GM12874 (cell line): ENCODE data around the gene ASCC3.

Experiments
- TF ChIP-seq, protein P1 (sequence below): IDR thresholded peaks from 2 replicates; pipeline ENCODE4 v1.5.1; 2011; ENCODE audit warnings: low read depth, mild to moderate bottlenecking, control low read depth, low read length, moderate library complexity; ENCODE audit not compliant: insufficient read depth

ASCC3 gene

DNA sequence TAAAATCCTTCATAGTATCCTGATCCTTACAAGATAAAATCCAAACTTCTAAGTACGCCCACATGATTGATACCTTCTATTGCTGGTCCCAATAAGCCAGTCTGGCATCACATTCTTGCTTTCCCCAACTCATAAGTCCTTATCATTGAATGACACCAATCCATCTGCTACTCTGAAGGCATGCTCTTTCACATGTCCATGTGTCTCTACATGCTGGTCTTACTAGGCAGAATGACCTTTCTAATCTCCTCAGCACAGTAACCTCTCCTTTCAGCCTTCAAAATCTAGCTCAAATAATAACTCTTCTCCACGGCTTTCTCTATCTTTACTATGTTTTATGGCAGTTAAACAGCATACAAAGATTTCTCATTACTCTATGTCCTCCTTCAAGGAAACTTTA, 71.1 kb downstream of the ASCC3 start:
- TF ChIP-seq, protein P1, sequence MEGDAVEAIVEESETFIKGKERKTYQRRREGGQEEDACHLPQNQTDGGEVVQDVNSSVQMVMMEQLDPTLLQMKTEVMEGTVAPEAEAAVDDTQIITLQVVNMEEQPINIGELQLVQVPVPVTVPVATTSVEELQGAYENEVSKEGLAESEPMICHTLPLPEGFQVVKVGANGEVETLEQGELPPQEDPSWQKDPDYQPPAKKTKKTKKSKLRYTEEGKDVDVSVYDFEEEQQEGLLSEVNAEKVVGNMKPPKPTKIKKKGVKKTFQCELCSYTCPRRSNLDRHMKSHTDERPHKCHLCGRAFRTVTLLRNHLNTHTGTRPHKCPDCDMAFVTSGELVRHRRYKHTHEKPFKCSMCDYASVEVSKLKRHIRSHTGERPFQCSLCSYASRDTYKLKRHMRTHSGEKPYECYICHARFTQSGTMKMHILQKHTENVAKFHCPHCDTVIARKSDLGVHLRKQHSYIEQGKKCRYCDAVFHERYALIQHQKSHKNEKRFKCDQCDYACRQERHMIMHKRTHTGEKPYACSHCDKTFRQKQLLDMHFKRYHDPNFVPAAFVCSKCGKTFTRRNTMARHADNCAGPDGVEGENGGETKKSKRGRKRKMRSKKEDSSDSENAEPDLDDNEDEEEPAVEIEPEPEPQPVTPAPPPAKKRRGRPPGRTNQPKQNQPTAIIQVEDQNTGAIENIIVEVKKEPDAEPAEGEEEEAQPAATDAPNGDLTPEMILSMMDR, result no peak

DNA sequence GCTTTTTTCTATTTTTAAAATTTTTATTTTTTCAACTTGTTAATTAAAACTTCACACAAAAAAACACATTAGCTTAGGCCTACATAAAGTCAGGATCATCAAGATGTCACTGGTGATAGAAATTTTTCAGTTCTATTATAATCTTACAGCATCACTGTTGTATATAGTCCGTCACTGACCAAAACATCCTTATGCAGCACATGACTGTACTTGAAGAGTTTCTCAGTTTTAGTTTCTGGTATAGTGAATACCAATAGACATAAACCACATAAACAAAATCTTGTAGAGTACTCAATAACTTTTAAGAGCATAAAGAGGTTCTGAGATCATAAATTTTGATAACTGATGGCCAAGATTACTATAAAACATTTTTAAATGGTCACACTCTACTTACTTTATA, 71.8 kb downstream of the ASCC3 start:
- TF ChIP-seq, protein P1, result no peak

DNA sequence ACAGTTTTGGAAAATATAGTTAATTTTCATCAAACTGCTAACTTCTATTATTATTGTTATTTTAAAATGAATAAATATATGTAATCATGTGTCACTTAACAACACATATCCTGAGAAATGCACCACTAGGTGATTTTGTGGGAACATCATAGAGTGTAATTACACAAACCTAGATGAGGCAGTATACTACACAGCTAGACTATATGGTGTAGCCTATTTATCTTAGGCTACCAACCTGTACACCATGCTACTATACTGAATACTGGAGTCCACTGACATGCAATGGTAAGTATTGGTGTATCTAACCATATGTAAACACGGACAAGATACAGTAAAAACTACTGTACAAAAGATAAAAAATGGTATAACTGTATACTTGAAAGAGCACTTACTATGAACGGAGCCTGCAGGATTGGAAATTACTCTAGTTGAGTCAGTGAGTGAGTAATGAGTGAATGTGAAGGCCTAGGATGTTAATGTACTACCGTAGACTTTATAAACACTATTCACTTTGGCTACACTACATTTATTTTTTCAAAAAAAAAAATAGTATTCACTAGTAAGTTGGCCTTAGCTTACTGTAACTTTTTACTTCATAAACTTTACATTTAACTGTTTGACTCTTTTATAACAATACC, 72.4 kb downstream of the ASCC3 start:
- TF ChIP-seq, protein P1, result no peak

DNA sequence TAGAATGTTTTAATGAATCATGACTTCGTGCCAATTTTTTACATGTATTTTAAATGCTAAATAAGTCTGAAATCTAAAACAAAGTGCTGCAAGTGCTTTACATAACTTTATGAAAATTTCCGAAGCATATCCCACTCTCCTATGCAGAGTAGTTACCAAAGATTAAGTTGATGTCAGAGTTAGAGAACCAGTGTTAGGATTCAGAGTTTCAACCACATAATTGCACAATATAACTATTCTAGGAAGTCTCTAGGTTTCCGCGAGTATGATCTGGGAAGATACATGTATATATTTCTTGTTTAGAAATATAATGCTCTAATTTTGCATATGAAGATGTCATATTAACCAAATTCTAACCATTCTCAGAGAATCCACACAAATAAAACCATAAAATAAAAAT, 74.8 kb downstream of the ASCC3 start:
- TF ChIP-seq, protein P1, result no peak

DNA sequence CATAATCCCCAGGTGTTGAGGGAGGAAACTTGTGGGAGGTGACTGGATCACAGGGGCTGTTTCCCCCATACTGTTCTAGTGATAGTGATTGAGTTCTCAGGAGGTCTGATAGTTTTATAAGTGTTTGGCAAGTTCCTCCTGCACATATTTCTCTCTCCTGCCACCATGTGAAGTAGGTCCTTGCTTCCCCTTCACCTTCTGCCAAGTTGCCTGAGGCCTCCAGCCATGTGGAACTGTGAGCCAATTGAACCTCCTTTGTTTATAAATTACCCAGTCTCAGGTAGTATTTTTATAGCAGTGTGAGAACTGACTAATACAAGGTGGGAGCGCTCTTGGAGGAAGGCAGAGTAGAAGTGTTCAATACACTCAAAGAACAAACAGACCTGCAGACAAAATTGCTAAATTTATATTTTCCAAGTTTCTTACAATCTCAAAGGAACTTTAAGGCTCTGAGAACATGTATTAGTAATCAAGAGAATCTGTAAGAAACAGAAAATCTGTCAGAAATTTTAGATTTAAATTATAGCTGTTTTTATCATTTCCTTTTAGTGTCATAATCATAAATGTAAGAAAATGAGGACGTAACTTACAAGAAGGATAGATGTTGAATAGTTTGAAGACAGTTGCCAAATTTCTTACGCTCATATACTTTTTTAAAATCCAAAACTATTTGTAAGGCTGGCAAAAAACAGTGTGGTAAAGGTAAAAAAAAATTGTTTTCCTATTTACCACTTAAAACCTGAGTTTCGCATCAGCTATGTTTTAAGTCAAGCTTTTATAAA, 77.7 kb downstream of the ASCC3 start:
- TF ChIP-seq, protein P1, result no peak

DNA sequence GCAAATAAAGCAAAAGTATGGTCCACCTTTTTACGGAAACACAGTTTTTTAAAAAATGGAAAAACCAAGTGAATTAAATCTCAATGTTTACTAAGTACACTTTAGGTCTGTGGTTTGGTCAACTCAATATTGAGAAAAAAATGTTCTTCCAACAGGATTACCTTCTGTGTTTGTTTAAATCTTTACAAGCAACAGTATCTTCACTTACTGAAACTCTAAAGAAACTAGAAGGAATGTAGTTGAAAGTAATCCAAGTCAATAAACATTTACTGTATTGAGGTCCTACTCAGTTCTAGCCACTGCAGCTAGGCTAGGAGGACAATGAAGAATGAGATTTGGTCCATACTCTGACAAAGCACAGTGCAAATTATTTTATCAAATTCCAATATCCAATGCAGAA, 80.1 kb downstream of the ASCC3 start:
- TF ChIP-seq, protein P1, result no peak

DNA sequence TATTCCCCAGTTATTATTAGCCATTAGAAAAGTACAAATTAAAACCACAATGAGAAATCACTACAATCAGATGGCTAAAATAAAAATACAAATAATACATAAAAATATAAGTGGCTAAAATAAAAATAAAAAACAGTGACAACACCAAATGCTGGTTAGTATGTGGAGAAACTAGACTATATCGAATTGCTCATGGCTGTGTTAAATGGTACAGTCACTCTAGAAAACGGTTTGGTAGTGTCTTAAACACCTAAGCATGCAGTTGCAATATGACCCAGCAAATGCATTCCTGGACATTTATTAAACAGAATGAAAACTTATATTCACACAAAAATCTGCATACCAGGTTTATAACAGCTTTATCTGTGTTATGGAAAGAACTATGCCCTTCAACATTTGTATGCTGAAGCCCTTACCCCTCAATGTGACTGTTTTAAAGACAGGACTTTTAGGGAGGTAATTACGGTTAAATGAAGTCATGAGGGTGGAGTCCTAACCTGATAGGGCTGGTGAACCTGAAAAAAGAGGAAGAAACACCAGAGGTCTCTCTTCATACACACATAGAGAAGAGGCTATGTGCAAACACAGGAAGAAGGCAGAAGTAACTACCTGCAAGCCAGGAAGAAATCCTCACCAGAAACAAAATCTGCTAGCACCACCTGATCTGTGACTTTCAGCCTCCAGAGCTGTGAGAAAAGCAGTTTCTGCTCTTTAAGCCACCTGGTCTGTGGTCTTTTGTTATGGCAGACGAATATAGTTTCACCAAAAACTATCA, 84.9 kb downstream of the ASCC3 start:
- TF ChIP-seq, protein P1, result no peak
